B cell (primary cell): ENCODE data around the gene OLFML1. TPM values are rescaled to one million over a fixed set of nuclear protein-coding genes. Genes with fewer than 3 reads are reported as not detected.

Experiments
- ATAC-seq: fragments of 200-7000 bp; cut with Tn5 transposase; one replicate; pipeline ENCODE4 v1.10.0; 2021; ENCODE audit warnings: low read depth, mild to moderate bottlenecking, moderate number of reproducible peaks, moderate library complexity
- CTCF ChIA-PET: fragments of 350-600 bp; sonication (Branson Sonifier 250); formaldehyde crosslinking; loops from one replicate; lab custom pipeline; 2021; ENCODE audit warnings: antibody characterized with exemption, inconsistent platforms; lab: Charles Lee
- POLR2A ChIA-PET: fragments of 350-600 bp; sonication (Branson Sonifier 250); formaldehyde crosslinking; loops from one replicate; lab custom pipeline; 2021; ENCODE audit warnings: antibody characterized with exemption; lab: Charles Lee
- DNase-seq: peaks from one replicate; pipeline ENCODE4 v3.0.0; 2013
- H2AFZ ChIP-seq: 2 replicates; pipeline ENCODE4 v1.6.1; 2012; ENCODE audit warnings: mild to moderate bottlenecking, low read depth, low read length; ENCODE audit not compliant: insufficient read depth, poor library complexity, severe bottlenecking
- H3K27ac ChIP-seq, 2 donors: 1 replicate in 1 of 2; 2 replicates in 1 of 2; pipeline ENCODE4 v1.5.1; 2012 to 2013; ENCODE audit warnings: low read length in 2 of 2, mild to moderate bottlenecking in 2 of 2, moderate library complexity in 1 of 2
- H3K27me3 ChIP-seq, 4 experiments: fragments of 200-600 bp in 1 of 4; sonication (generic) in 1 of 4; replicated peaks in 1 of 4; 1 replicate in 2 of 4; 2 replicates in 2 of 4; pipeline versions ENCODE4 v1.6.1 to v1.7.0; 2013 to 2016; ENCODE audit warnings: low read length in 3 of 4, mild to moderate bottlenecking in 2 of 4, mixed read lengths in 1 of 4, moderate library complexity in 1 of 4; ENCODE audit not compliant: insufficient read depth in 4 of 4, control insufficient read depth in 3 of 4; ENCODE audit errors: control extremely low read depth in 1 of 4
- H3K36me3 ChIP-seq, 2 experiments: replicated peaks in 1 of 2; 1 replicate in 1 of 2; 2 replicates in 1 of 2; pipeline versions ENCODE4 v1.6.1 to v1.7.1; 2013; ENCODE audit warnings: low read length in 1 of 2; ENCODE audit not compliant: insufficient read depth in 2 of 2, control insufficient read depth in 1 of 2; ENCODE audit errors: control extremely low read depth in 1 of 2, extremely low read depth in 1 of 2
- H3K4me1 ChIP-seq, 2 donors: fragments of 200-600 bp in 1 of 2; sonication (generic) in 1 of 2; 1 replicate in 1 of 2; 2 replicates in 1 of 2; pipeline versions ENCODE4 v1.5.1 to v1.6.1; 2013 to 2017; ENCODE audit warnings: low read length in 2 of 2; ENCODE audit not compliant: control insufficient read depth in 2 of 2, insufficient read depth in 2 of 2
- H3K4me2 ChIP-seq: replicated peaks from 2 replicates; pipeline ENCODE3; 2012; ENCODE audit warnings: mild to moderate bottlenecking, low read depth, low read length; ENCODE audit not compliant: poor library complexity, severe bottlenecking
- H3K4me3 ChIP-seq, 5 experiments: fragments of 200-600 bp in 1 of 5; sonication (generic) in 1 of 5; 1 replicate in 3 of 5; 2 replicates in 2 of 5; pipeline versions ENCODE4 v1.5.1 to v1.7.0; 2011 to 2016; ENCODE audit warnings: low read length in 4 of 5, mild to moderate bottlenecking in 4 of 5, low read depth in 2 of 5, control low read depth in 1 of 5, moderate library complexity in 1 of 5; ENCODE audit not compliant: insufficient read depth in 1 of 5; ENCODE audit errors: control extremely low read depth in 1 of 5, extremely low read depth in 1 of 5
- H3K79me2 ChIP-seq: fragments of 200-600 bp; sonication (generic); one replicate; pipeline ENCODE4 v1.6.0; 2016; ENCODE audit warnings: low read length; ENCODE audit not compliant: control insufficient read depth, insufficient read depth
- H3K9ac ChIP-seq: fragments of 200-600 bp; sonication (generic); 2 replicates; pipeline ENCODE4 v1.6.1; 2017; ENCODE audit warnings: mild to moderate bottlenecking, low read length, moderate library complexity
- H3K9me3 ChIP-seq, 3 donors: one replicate each; pipeline versions ENCODE4 v1.6.1 to v1.7.1; 2013; ENCODE audit warnings: low read length in 2 of 3; ENCODE audit not compliant: control insufficient read depth in 2 of 3, insufficient read depth in 1 of 3; ENCODE audit errors: control extremely low read depth in 1 of 3
- H4K20me1 ChIP-seq: 2 replicates; pipeline ENCODE4 v1.6.0; 2012; ENCODE audit warnings: mild to moderate bottlenecking, low read length; ENCODE audit not compliant: insufficient read depth, control insufficient read depth, poor library complexity, severe bottlenecking
- H3K27ac Mint-ChIP-seq: one replicate; pipeline ENCODE4 v1.8.0; 2021; ENCODE audit warnings: mixed read lengths
- H3K27me3 Mint-ChIP-seq: one replicate; pipeline ENCODE4 v1.8.0; 2021; ENCODE audit warnings: mixed read lengths
- H3K4me1 Mint-ChIP-seq: one replicate; pipeline ENCODE4 v1.8.0; 2021; ENCODE audit warnings: mixed read lengths
- H3K4me3 Mint-ChIP-seq: one replicate; pipeline ENCODE4 v1.8.0; 2021; ENCODE audit warnings: mixed read lengths
- H3K9me3 Mint-ChIP-seq: one replicate; pipeline ENCODE4 v1.8.0; 2022; ENCODE audit warnings: mixed read lengths; ENCODE audit not compliant: insufficient read depth
- CTCF ChIP-seq: fragments of 200-600 bp; IDR thresholded peaks from one replicate; pipeline ENCODE4 v1.8.0; 2022; ENCODE audit warnings: antibody characterized with exemption, mild to moderate bottlenecking
- EZH2 ChIP-seq: IDR thresholded peaks from 2 replicates; pipeline ENCODE4 v1.6.1; 2012; ENCODE audit warnings: borderline replicate concordance, low read depth, mild to moderate bottlenecking, moderate library complexity, low read length; ENCODE audit not compliant: insufficient read depth, poor library complexity, severe bottlenecking
- WGBS: methylation state at CpG from one replicate; pipeline ENCODE4 v1.1.5; 2013; ENCODE audit warnings: missing lambda C conversion rate; ENCODE audit not compliant: insufficient coverage; 5-methylcytosine and 5-hydroxymethylcytosine counted together
- intact Hi-C: fragments of 100-400 bp; cut with micrococcal nuclease; formaldehyde crosslinking; loops from one replicate; pipeline ENCODE4 v1.10.0; 2022
- polyA plus RNA-seq: library from polyadenylated mRNA; depleted of rRNA; stranded (reverse); fragments of >200 nt; gene quantifications from 2 replicates; pipeline ENCODE4 v1.2.3, GENCODE V29; 2012
- total RNA-seq, 2 donors: library from RNA; stranded (reverse); fragments of 120-200 nt in 1 of 2; gene quantifications; 1 replicate in 1 of 2; 2 replicates in 1 of 2; pipeline versions ENCODE4 v1.2.3 to v1.2.4, GENCODE V29; 2013 to 2022

The OLFML1 gene
- total and polyA plus RNA-seq, 2 donors (not counting 1 experiment from before 2014, with no cell fraction given): not detected

DNA sequence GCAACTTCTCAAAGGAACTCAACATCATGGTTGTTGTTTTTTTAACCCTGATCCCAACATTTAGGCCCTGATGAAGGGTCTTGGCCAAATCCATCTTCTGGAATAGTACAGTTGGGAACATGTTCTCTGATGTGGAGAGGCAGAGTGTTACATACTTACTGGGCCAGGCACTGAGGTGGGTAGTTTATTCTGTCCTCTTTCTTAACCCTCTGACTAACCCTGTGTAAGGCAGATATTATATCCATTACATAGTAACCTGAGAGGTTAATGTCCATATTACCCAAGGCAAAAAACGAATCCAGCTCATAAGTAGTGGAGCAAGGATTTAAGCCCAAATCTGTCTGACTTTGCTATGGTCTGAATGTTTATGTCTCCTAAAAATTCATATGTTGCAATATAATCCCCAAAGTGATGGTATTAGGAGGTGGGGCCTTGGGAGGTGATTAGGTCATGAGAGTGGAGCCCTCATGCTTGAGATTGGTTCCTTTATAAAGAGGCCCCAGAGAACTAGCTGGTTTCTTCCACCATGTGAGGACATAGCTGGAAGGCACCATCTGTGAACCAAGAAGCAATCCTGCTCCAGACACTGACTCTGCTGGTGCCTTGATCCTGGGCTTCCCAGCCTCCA is 44.8 kb downstream of the OLFML1 start:
- no peak overlapping the region for H3K9ac ChIP-seq
- H2AFZ ChIP-seq: no peak overlapping the region
- no CpG with 5 or more reads among the region's 1 CpG for WGBS
- H3K4me3 ChIP-seq: no peak overlapping the region
- DNase-seq (no peak), ATAC-seq (no peak)
- no peak for TF ChIP-seq CTCF
- TF ChIP-seq EZH2: no peak
- Mint-ChIP-seq H3K4me1 (peaks cover 87% of the 10 kb centered on the region), H3K4me3 (no peak overlapping the region), H3K27me3 (no peaks in the 10 kb centered on the region), H3K9me3 (no peaks in the 10 kb centered on the region), H3K27ac (peak overlapping the region; percentile 22)
- POLR2A ChIA-PET: no interaction called here
- H3K27ac ChIP-seq: no peak overlapping the region
- H3K36me3 ChIP-seq: peaks cover 0 to 4% of the 10 kb centered on the region in 2 experiments
- H3K27me3 ChIP-seq: no peaks in the 10 kb centered on the region
- peaks cover 97% of the 10 kb centered on the region for H3K79me2 ChIP-seq
- peaks cover 39 to 61% of the 10 kb centered on the region in 2 donors for H3K4me1 ChIP-seq
- CTCF ChIA-PET: interaction anchor here (1.0 to 1.3 kb wide), 2 partner anchors 10 to 34 kb away, joined by 4 read pairs; no protein-coding TSS in a partner anchor
- no peak overlapping the region for H3K4me2 ChIP-seq
- peaks cover 26% of the 10 kb centered on the region for H4K20me1 ChIP-seq
- H3K9me3 ChIP-seq: peaks cover 0 to 7% (median 0%) of the 10 kb centered on the region in 3 donors
- intact Hi-C loops: no loop called here

DNA sequence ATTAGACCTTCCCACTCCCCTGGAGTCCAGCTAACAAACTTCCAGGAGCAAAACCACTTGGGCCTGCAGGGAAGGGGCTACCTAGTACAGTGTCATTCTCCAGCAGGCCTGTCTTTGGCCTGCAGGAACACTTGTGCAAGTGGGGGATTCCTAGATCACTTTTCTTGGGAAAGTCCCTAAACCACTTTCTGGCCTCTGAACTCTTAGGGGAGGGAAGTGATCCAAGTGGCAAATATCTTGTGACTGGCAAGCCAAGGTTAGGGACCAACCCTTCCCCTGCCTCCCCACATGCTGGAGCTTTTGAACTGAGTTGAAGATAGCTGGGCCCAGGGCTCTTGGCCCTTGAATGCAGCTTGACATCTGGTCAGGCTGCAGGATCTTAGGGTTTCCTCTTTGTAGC is 45.7 kb downstream of the OLFML1 start:
- H3K36me3 ChIP-seq: peaks cover 0 to 4% of the 10 kb centered on the region in 2 experiments
- peaks cover 0 to 7% (median 0%) of the 10 kb centered on the region in 3 donors for H3K9me3 ChIP-seq
- peak; percentile 50 for DNase-seq
- H3K9me3 Mint-ChIP-seq: no peaks in the 10 kb centered on the region
- no peak overlapping the region for H3K9ac ChIP-seq
- H3K27ac Mint-ChIP-seq: no peak overlapping the region
- H3K27ac ChIP-seq: no peak overlapping the region
- no peak overlapping the region for H3K4me3 ChIP-seq
- intact Hi-C loops: loop anchor here (1.0 kb wide), 1 partner anchor 10 kb away; no protein-coding TSS in a partner anchor
- ChIA-PET CTCF (interaction anchor here (0.9 to 1.0 kb wide), 2 partner anchors 15 to 35 kb away, joined by 3 to 4 read pairs; no protein-coding TSS in a partner anchor), POLR2A (interaction anchor here (2.0 kb wide), 1 partner anchor 10 kb away, joined by 6 read pairs; no protein-coding TSS in a partner anchor)
- H4K20me1 ChIP-seq: peaks cover 35% of the 10 kb centered on the region
- no peak overlapping the region for H3K4me3 Mint-ChIP-seq
- TF ChIP-seq EZH2 (no peak), CTCF (no peak)
- no peaks in the 10 kb centered on the region for H3K27me3 ChIP-seq
- peaks cover 97% of the 10 kb centered on the region for H3K79me2 ChIP-seq
- no peak for ATAC-seq
- no peak overlapping the region for H3K4me2 ChIP-seq
- no peaks in the 10 kb centered on the region for H3K27me3 Mint-ChIP-seq
- peaks cover 91% of the 10 kb centered on the region for H3K4me1 Mint-ChIP-seq
- peaks cover 40 to 63% of the 10 kb centered on the region in 2 donors for H3K4me1 ChIP-seq
- H2AFZ ChIP-seq: no peak overlapping the region
